HepG2 (cell line): ENCODE measurements around the gene FAM217B. TPM values are rescaled to one million over a fixed set of nuclear protein-coding genes. Genes with fewer than 3 reads are reported as not detected.

Experiments used
- ATAC-seq: fragments of 200-7000 bp; cut with Tn5 transposase; 3 replicates; pipeline ENCODE4 v1.9.1; 2020; ENCODE audit warnings: mild to moderate bottlenecking, moderate library complexity
- BruUV-seq: library from RNA; stranded (reverse); fragments of 400-500 nt; replicated peaks from 2 replicates; lab custom pipeline; 2021; lab: Mats Ljungman, UMichigan
- CTCF ChIA-PET: fragments of 300-600 bp; formaldehyde crosslinking; extraction: SDS; loops from one replicate; lab custom pipeline; 2021; ENCODE audit warnings: low total read pairs, inconsistent platforms, low intra/inter-chr PET ratio; lab: Yijun Ruan, JAX
- POLR2A ChIA-PET: fragments of 350-600 bp; sonication (Branson Sonifier 250); formaldehyde crosslinking; loops from one replicate; lab custom pipeline; 2020; ENCODE audit warnings: antibody characterized with exemption, inconsistent platforms; lab: Yijun Ruan, JAX
- DNase-seq: peaks from one replicate; pipeline ENCODE4 v3.0.0-alpha.2; 2015; ENCODE audit warnings: low spot score
- FAIRE-seq: peaks from 3 replicates; lab custom pipeline; 2011; peaks lifted over from hg19 to GRCh38; lab: Jason Lieb, UNC
- H2AFZ ChIP-seq: one replicate; pipeline ENCODE4 v1.6.1; 2011; ENCODE audit warnings: low read length, inconsistent platforms
- H3K27ac ChIP-seq: fragments of 300-600 bp; 3 replicates; pipeline ENCODE4 v1.8.0; 2011; ENCODE audit warnings: mixed run types, mild to moderate bottlenecking, mixed read lengths, low read length, inconsistent platforms; ENCODE audit not compliant: insufficient read depth; ENCODE audit errors: extremely low read length
- H3K27me3 ChIP-seq, 2 experiments: fragments of 200-600 bp in 1 of 2; 2 replicates in 1 of 2; 3 replicates in 1 of 2; pipeline versions ENCODE4 v1.6.0 to v1.8.0; 2011; ENCODE audit warnings: low read length in 2 of 2, mild to moderate bottlenecking in 2 of 2, moderate library complexity in 2 of 2, inconsistent platforms in 1 of 2; ENCODE audit not compliant: insufficient read depth in 2 of 2, control insufficient read depth in 1 of 2
- H3K36me3 ChIP-seq, 2 experiments: fragments of 200-600 bp in 1 of 2; replicated peaks in 1 of 2; 2 replicates in 1 of 2; 3 replicates in 1 of 2; pipeline versions ENCODE4 v1.5.1 to v1.8.0; 2011; ENCODE audit warnings: low read length in 2 of 2, inconsistent platforms in 1 of 2; ENCODE audit not compliant: insufficient read depth in 2 of 2, control insufficient read depth in 1 of 2
- H3K4me1 ChIP-seq: 2 replicates; pipeline ENCODE4 v1.5.1; 2012; ENCODE audit warnings: low read length, inconsistent platforms; ENCODE audit not compliant: insufficient read depth
- H3K4me2 ChIP-seq: 2 replicates; pipeline ENCODE4 v1.6.0; 2011; ENCODE audit warnings: low read depth, low read length, inconsistent platforms
- H3K4me3 ChIP-seq, 3 experiments: fragments of 200-600 bp in 1 of 3; sonication (generic), shearing (Covaris generic) in 1 of 3; replicated peaks in 1 of 3; 2 replicates each; pipeline ENCODE4 v1.5.1; 2011 to 2016; ENCODE audit warnings: low read length in 3 of 3, inconsistent platforms in 2 of 3, low read depth in 2 of 3, mild to moderate bottlenecking in 2 of 3, control low read depth in 1 of 3, mixed read lengths in 1 of 3; ENCODE audit not compliant: insufficient read depth in 1 of 3
- H3K79me2 ChIP-seq: one replicate; pipeline ENCODE4 v1.6.1; 2011; ENCODE audit warnings: low read length, inconsistent platforms; ENCODE audit not compliant: insufficient read depth
- H3K9ac ChIP-seq: 2 replicates; pipeline ENCODE4 v1.6.0; 2011; ENCODE audit warnings: mild to moderate bottlenecking, low read depth, low read length, inconsistent platforms; ENCODE audit not compliant: insufficient read depth
- H3K9me3 ChIP-seq: 2 replicates; pipeline ENCODE4 v1.5.1; 2012; ENCODE audit warnings: mild to moderate bottlenecking, low read length
- H4K20me1 ChIP-seq: 2 replicates; pipeline ENCODE4 v1.6.0; 2011; ENCODE audit warnings: inconsistent platforms, mild to moderate bottlenecking, low read length, moderate library complexity; ENCODE audit not compliant: insufficient read depth
- ATM ChIP-seq: fragments of 450-650 bp; IDR thresholded peaks from 2 replicates; pipeline ENCODE4 v1.7.1; 2017; ENCODE audit warnings: mild to moderate bottlenecking, borderline replicate concordance
- CREB1 ChIP-seq, 2 experiments: fragments of 450-650 bp in 1 of 2; IDR thresholded peaks; 2 replicates each; pipeline ENCODE4 v1.6.1; 2016 to 2017; ENCODE audit warnings: control low read depth in 1 of 2, mild to moderate bottlenecking in 1 of 2, missing compliant biosample characterization in 1 of 2, missing genetic modification characterization in 1 of 2
- ELF4 ChIP-seq: sonication (generic); formaldehyde crosslinking; IDR thresholded peaks from 2 replicates; pipeline ENCODE4 v1.5.0; 2020; ENCODE audit warnings: missing genetic modification reagents, mild to moderate bottlenecking, moderate library complexity, borderline replicate concordance
- NFIC ChIP-seq: IDR thresholded peaks from 2 replicates; pipeline ENCODE4 v1.6.1; 2012; ENCODE audit warnings: mild to moderate bottlenecking, low read length, inconsistent platforms
- U2AF1 ChIP-seq: fragments of 200-400 bp; formaldehyde crosslinking; optimal IDR thresholded peaks from 2 replicates; pipeline ENCODE3; 2017; ENCODE audit warnings: mild to moderate bottlenecking, low read depth, low read length
- YEATS4 ChIP-seq: sonication (generic); formaldehyde crosslinking; IDR thresholded peaks from 2 replicates; pipeline ENCODE4 v1.4.0; 2020; ENCODE audit warnings: missing genetic modification reagents, borderline replicate concordance
- ZNF24 ChIP-seq: fragments of 450-650 bp; IDR thresholded peaks from 2 replicates; pipeline ENCODE4 v1.6.1; 2017; ENCODE audit warnings: antibody characterized with exemption, mild to moderate bottlenecking
- ZNF33A ChIP-seq: sonication (generic); formaldehyde crosslinking; IDR thresholded peaks from 2 replicates; pipeline ENCODE4 v1.5.1; 2020; ENCODE audit warnings: missing genetic modification reagents, mild to moderate bottlenecking, moderate library complexity, borderline replicate concordance
- ZNF567 ChIP-seq: sonication (generic); formaldehyde crosslinking; IDR thresholded peaks from 2 replicates; pipeline ENCODE4 v1.8.1; 2023; ENCODE audit warnings: mild to moderate bottlenecking, missing genetic modification reagents, borderline replicate concordance
- ZNF607 ChIP-seq: sonication (generic); formaldehyde crosslinking; IDR thresholded peaks from 2 replicates; pipeline ENCODE4 v1.5.1; 2020; ENCODE audit warnings: missing genetic modification reagents, mild to moderate bottlenecking, borderline replicate concordance
- WGBS: methylation state at CpG from one replicate; pipeline ENCODE4 v1.1.6; 2017; ENCODE audit warnings: low lambda C conversion rate; 5-methylcytosine and 5-hydroxymethylcytosine counted together
- in situ Hi-C: cut with HindIII; loops from 2 replicates; pipeline ENCODE4 v1.10.0; 2017; ENCODE audit warnings: low pct_unique_long_range_greater_than_20kb; ENCODE audit not compliant: extremely low pct_ligation_motif_present
- intact Hi-C: fragments of 100-400 bp; cut with micrococcal nuclease; formaldehyde crosslinking; loops from one replicate; pipeline ENCODE4 v1.10.0; 2022; ENCODE audit not compliant: unreplicated experiment
- polyA plus RNA-seq, 8 experiments: library from polyadenylated mRNA; depleted of rRNA in 3 of 8; stranded (reverse) in 7 of 8; unstranded in 1 of 8; fragments of >200 nt; fragmentation: Illumina TruSeq in 4 of 8; extraction: Trizol in 4 of 8; gene quantifications; 2 replicates each; pipeline versions ENCODE4 v1.2.1 to v1.2.3, GENCODE V29; 2011 to 2016; ENCODE audit warnings: low read depth in 4 of 8, missing spikeins in 1 of 8, mixed read lengths in 1 of 8; ENCODE audit not compliant: insufficient read depth in 1 of 8
- total RNA-seq, 5 experiments: library from RNA; depleted of rRNA; stranded (reverse); fragments of >200 nt; fragmentation: Illumina TruSeq; extraction: Trizol; gene quantifications; 2 replicates each; pipeline ENCODE4 v1.2.3, GENCODE V29; 2016; ENCODE audit warnings: low read depth in 1 of 5
- TF ChIP-seq, protein P1 (sequence below): sonication (generic); formaldehyde crosslinking; IDR thresholded peaks from 2 replicates; pipeline ENCODE4 v1.4.0; 2020; ENCODE audit warnings: missing genetic modification reagents, mild to moderate bottlenecking, borderline replicate concordance
- TF ChIP-seq, protein P2 (sequence below): sonication (generic); formaldehyde crosslinking; IDR thresholded peaks from 2 replicates; pipeline ENCODE4 v1.4.0; 2020; ENCODE audit warnings: missing genetic modification reagents, borderline replicate concordance
- TF ChIP-seq, protein P3 (sequence below): IDR thresholded peaks from 2 replicates; pipeline ENCODE4 v1.6.1; 2016; ENCODE audit warnings: low read depth, borderline replicate concordance

The FAM217B gene
- total and polyA plus RNA-seq, 2 of the 13 experiments (the other 11 are each of a cell fraction or from before 2014, with no cell fraction given), result 11.1 to 14.3 TPM

DNA sequence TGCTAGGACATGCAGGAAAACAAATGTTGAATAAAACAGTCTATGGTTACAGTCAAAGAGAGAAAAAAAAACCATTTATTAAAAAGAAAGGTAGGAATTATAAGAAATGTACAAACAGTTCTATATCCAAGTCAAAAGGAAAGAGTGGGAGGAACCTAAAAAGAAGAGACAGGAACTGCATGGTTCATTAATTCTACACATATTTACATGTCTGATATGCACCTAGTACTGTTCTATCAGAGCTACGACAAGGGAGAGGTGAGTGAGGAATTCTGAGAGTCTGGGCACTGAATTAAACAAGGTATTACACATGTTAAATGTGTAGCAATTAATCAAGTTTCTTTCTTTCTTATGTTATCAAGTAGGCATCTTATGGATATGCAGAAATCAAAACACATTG lies 48.6 kb upstream of the FAM217B start:
- WGBS, result 0% methylated on average over 1 of the region's 1 CpG
- FAIRE-seq (no peak), ATAC-seq (no peak)

More for the DNA sequence above, 48.6 kb upstream of the FAM217B start:
- Histone ChIP-seq H3K9me3 (no peaks in the 10 kb centered on the region), H2AFZ (no peak overlapping the region), H4K20me1 (no peaks in the 10 kb centered on the region), H3K27me3 (no peaks in the 10 kb centered on the region), H3K4me3 (no peak overlapping the region), H3K36me3 (no peaks in the 10 kb centered on the region), H3K79me2 (no peaks in the 10 kb centered on the region), H3K9ac (no peak overlapping the region), H3K27ac (no peak overlapping the region), H3K4me2 (no peak overlapping the region), H3K4me1 (no peaks in the 10 kb centered on the region)
- intact Hi-C loops, result no loop called here
- TF ChIP-seq ATM (no peak), ZNF24 (no peak), ZNF33A (CRISPR knock-in tag) (no peak), YEATS4 (CRISPR knock-in tag) (no peak), ELF4 (CRISPR knock-in tag) (no peak), ZNF567 (no peak), NFIC (no peak), CREB1 (IDR thresholded peaks at IDR 0.05) (no peak), CREB1 (CRISPR knock-in tag; IDR thresholded peaks at IDR 0.05) (no peak), ZNF607 (CRISPR knock-in tag) (no peak), U2AF1 (no peak)
- TF ChIP-seq, protein P1, sequence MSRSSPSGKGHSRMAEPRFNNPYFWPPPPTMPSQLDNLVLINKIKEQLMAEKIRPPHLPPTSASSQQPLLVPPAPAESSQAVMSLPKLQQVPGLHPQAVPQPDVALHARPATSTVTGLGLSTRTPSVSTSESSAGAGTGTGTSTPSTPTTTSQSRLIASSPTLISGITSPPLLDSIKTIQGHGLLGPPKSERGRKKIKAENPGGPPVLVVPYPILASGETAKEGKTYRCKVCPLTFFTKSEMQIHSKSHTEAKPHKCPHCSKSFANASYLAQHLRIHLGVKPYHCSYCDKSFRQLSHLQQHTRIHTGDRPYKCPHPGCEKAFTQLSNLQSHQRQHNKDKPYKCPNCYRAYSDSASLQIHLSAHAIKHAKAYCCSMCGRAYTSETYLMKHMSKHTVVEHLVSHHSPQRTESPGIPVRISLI (CRISPR knock-in tag), result no peak
- TF ChIP-seq, protein P2, sequence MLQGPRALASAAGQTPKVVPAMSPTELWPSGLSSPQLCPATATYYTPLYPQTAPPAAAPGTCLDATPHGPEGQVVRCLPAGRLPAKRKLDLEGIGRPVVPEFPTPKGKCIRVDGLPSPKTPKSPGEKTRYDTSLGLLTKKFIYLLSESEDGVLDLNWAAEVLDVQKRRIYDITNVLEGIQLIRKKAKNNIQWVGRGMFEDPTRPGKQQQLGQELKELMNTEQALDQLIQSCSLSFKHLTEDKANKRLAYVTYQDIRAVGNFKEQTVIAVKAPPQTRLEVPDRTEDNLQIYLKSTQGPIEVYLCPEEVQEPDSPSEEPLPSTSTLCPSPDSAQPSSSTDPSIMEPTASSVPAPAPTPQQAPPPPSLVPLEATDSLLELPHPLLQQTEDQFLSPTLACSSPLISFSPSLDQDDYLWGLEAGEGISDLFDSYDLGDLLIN (CRISPR knock-in tag), result no peak
- TF ChIP-seq, protein P3, sequence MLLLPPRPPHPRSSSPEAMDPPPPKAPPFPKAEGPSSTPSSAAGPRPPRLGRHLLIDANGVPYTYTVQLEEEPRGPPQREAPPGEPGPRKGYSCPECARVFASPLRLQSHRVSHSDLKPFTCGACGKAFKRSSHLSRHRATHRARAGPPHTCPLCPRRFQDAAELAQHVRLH (CRISPR knock-in tag), result no peak
- ChIA-PET CTCF (no interaction called here), POLR2A (no interaction called here)
- BruUV-seq, result no TSS peak
- DNase-seq, result no peak
- in situ Hi-C loops, result no loop called here
